ENCODE results near the gene MEFV.
"Not testable (repeated sequence)": the region's sequence is repeated elsewhere in the genome, so short reads cannot be mapped to it uniquely, and the experiment has no call there.

The MEFV gene

GRCh38 chr16:3215601-3216262 lies 40.7 kb downstream of the MEFV start:
- no peak for TF ChIP-seq CTCF (IDR thresholded peaks at IDR 0.05; ENCODE audit: low read depth, low read length)
- H3K4me3 ChIP-seq (ENCODE audit: low read depth, low read length), result no peak overlapping the region

- TF ChIP-seq CTCF (IDR thresholded peaks at IDR 0.05; ENCODE audit: low read depth, low read length), result no peak
- no peak overlapping the region for H3K4me3 ChIP-seq (ENCODE audit: low read depth, low read length)
Observed at GRCh38 chr16:3214904-3215600, 41.4 kb downstream of the MEFV start.

GRCh38 chr16:3212567-3212966 lies 43.9 kb downstream of the MEFV start:
- H3K4me3 ChIP-seq (ENCODE audit: low read depth, low read length), result no peak overlapping the region
- no peak for TF ChIP-seq CTCF (IDR thresholded peaks at IDR 0.05; ENCODE audit: low read depth, low read length)

GRCh38 chr16:3212006-3212405 lies 44.4 kb downstream of the MEFV start:
- TF ChIP-seq CTCF (IDR thresholded peaks at IDR 0.05; ENCODE audit: low read depth, low read length), result no peak
- no peak overlapping the region for H3K4me3 ChIP-seq (ENCODE audit: low read depth, low read length)

GRCh38 chr16:3207086-3207953 lies 49.1 kb downstream of the MEFV start:
- no peak overlapping the region for H3K4me3 ChIP-seq (ENCODE audit: low read depth, low read length)
- no peak for TF ChIP-seq CTCF (IDR thresholded peaks at IDR 0.05; ENCODE audit: low read depth, low read length)

GRCh38 chr16:3205939-3206338 lies 50.5 kb downstream of the MEFV start:
- not testable (repeated sequence) for H3K4me3 ChIP-seq (ENCODE audit: low read depth, low read length)

GRCh38 chr16:3202903-3203539 lies 53.4 kb downstream of the MEFV start:
- no peak for TF ChIP-seq CTCF (IDR thresholded peaks at IDR 0.05; ENCODE audit: low read depth, low read length)
- H3K4me3 ChIP-seq (ENCODE audit: low read depth, low read length), result no peak overlapping the region

Data from WI38 (cell line).